ENCODE data around the gene RHEBL1. TPM values are rescaled to one million over a fixed set of nuclear protein-coding genes. Genes with fewer than 3 reads are reported as not detected.

Gene RHEBL1
- total and polyA plus RNA-seq, 2 of the 4 experiments (the other 2 are of a cell fraction) = 0.62 to 0.72 TPM

GRCh38 chr12:49092816-49093406 lies 23.1 kb upstream of the RHEBL1 start:
- H4K5ac ChIP-seq (ENCODE audit: low read depth, low read length) = no peak overlapping the region
- no CpG with 5 or more reads among the region's 4 CpGs for WGBS, 2 experiments (ENCODE audit: extremely low coverage in 2 of 2, insufficient read length in 1 of 2)
- H3K18ac ChIP-seq (ENCODE audit: low read depth, low read length) = no peak overlapping the region
- H3K36me3 ChIP-seq (ENCODE audit: control insufficient read depth, insufficient read depth, low read length) = peaks cover 11% of the 10 kb centered on the region
- H3K27ac ChIP-seq (ENCODE audit: insufficient read depth, low read length) = no peak overlapping the region
- ChIA-PET POLR2A (ENCODE audit: unreplicated experiment) (no interaction called here), CTCF (interaction anchor here (0.7 to 1.3 kb wide), 5 partner anchors 13 to 142 kb away, joined by 3 to 4 read pairs (median 3); partner anchors contain the start of gene LMBR1L)
- H2AK5ac ChIP-seq (ENCODE audit: low read depth, low read length) = no peak overlapping the region
- no peak overlapping the region for H3K23ac ChIP-seq (ENCODE audit: low read depth, low read length)
- H2BK120ac ChIP-seq (ENCODE audit: low read depth, low read length) = no peak overlapping the region
- H3K27me3 ChIP-seq (ENCODE audit: control insufficient read depth, insufficient read depth, low read length) = peaks cover 30% of the 10 kb centered on the region; the same call in 1 of the 2 replicates
- intact Hi-C loops (cut with micrococcal nuclease) (no loop called here), in situ Hi-C loops (cut with MboI; ENCODE audit: low sequenced_read_pairs) (no loop called here), dilution Hi-C loops (cut with HindIII; ENCODE audit: low sequenced_read_pairs, unreplicated experiment) (no loop called here)
- H3K4me3 ChIP-seq (ENCODE audit: insufficient read depth, low read depth, low read length) = no peak overlapping the region
- no peak overlapping the region for H3K14ac ChIP-seq (replicated peaks; ENCODE audit: low read depth, low read length)
- no peak overlapping the region for H3K4me2 ChIP-seq (ENCODE audit: low read depth, low read length)
- H3K56ac ChIP-seq (ENCODE audit: extremely low read depth, insufficient read depth, low read length) = no peak overlapping the region
- ATAC-seq (ENCODE audit: low read depth) = no peak
- peaks cover 9% of the 10 kb centered on the region; the same call in 1 of the 2 replicates for H3K4me1 ChIP-seq (ENCODE audit: control insufficient read depth, insufficient read depth, low read length)
- no peak overlapping the region for H4K8ac ChIP-seq (ENCODE audit: low read depth in 2 of 2, low read length in 2 of 2)
- H3K79me1 ChIP-seq (ENCODE audit: low read depth in 1 of 2, low read length in 2 of 2) = 0 out of 4 replicates have a peak, but pooled peaks cover 0 to 2% of the 10 kb centered on the region in 2 experiments
- no TSS peak for BruUV-seq (replicated peaks)
- no peak overlapping the region for H2AFZ ChIP-seq (replicated peaks; ENCODE audit: low read length, poor library complexity)
- no peak for DNase-seq
- H2BK5ac ChIP-seq (ENCODE audit: low read depth, low read length, poor library complexity, severe bottlenecking) = no peak overlapping the region
- H3K4ac ChIP-seq (ENCODE audit: low read depth, low read length) = no peak overlapping the region
- no peaks in the 10 kb centered on the region for H3K9me3 ChIP-seq (ENCODE audit: control insufficient read depth, insufficient read depth, low read length)
- H2AK9ac ChIP-seq (replicated peaks; ENCODE audit: low read depth, low read length, poor library complexity) = no peak overlapping the region
- TF ChIP-seq CHD1 (IDR thresholded peaks at IDR 0.05; ENCODE audit: low read depth, low read length) (no peak), ELK1 (IDR thresholded peaks at IDR 0.05; ENCODE audit: borderline replicate concordance, low read depth, low read length) (no peak), RAD21 (IDR thresholded peaks at IDR 0.05; ENCODE audit: low read length) (no peak), FOS (IDR thresholded peaks at IDR 0.05; ENCODE audit: low read depth, low read length) (no peak), CEBPB (IDR thresholded peaks at IDR 0.05; ENCODE audit: low read depth, low read length) (no peak), BHLHE40 (IDR thresholded peaks at IDR 0.05; ENCODE audit: low read depth, low read length) (no peak), USF2 (IDR thresholded peaks at IDR 0.05; ENCODE audit: low read depth, low read length) (no peak)
- H3K9ac ChIP-seq (ENCODE audit: low read depth, low read length) = no peak overlapping the region
- no peak overlapping the region for H4K91ac ChIP-seq (ENCODE audit: insufficient read depth, low read depth, low read length)
- H4K20me1 ChIP-seq (ENCODE audit: insufficient read depth, low read length) = peaks cover 2% of the 10 kb centered on the region; the same call in 1 of the 2 replicates
- no peak overlapping the region for H2BK15ac ChIP-seq (ENCODE audit: low read depth, low read length)
- H2BK20ac ChIP-seq (ENCODE audit: low read depth, low read length) = no peak overlapping the region
- peaks cover 2% of the 10 kb centered on the region; the same call in 1 of the 2 replicates for H3K9me1 ChIP-seq (ENCODE audit: insufficient read depth, low read length)

Data from IMR-90 (cell line).